Stimulated activated CD8-positive, alpha-beta memory T cell treated with anti-CD3 and anti-CD28 coated beads, Interleukin-7, amount 100 ng/mL, for 4 hours (primary cell): ENCODE data around the gene ERMARD.

Experiments
- DNase-seq, 2 donors: peaks; one replicate each; pipeline ENCODE4 v3.0.0-alpha.2; 2020; ENCODE audit warnings: low read depth in 2 of 2

Gene ERMARD

GRCh38 chr6:169751242-169752073, at the start of gene ERMARD, which contains the start of gene DYNLT2:
Gene ERMARD, plus strand, starts transcription at chr6:169751622. Its CDS starts 36 bp downstream, at chr6:169751658.
Gene DYNLT2, minus strand, starts transcription at chr6:169751572. Its CDS starts 114 bp downstream, at chr6:169751458.
- peak; percentile 87 to 93 for DNase-seq

- DNase-seq, result peak; percentile 98 to 99
Measured at GRCh38 chr6:169701954-169702839, 49.2 kb upstream of the ERMARD start, which contains the start of the genes C6orf120 and WDR27. Gene C6orf120, plus strand, starts transcription at chr6:169702126. Its CDS starts 334 bp downstream, at chr6:169702460. Gene WDR27, minus strand, starts transcription at chr6:169702029. Its CDS starts 13,024 bp downstream, at chr6:169689005.

- peak in 1 of 2 donors; percentile 26 for DNase-seq
Measured at GRCh38 chr6:169702840-169703246, 48.6 kb upstream of the ERMARD start.

- DNase-seq, result no peak
Measured at GRCh38 chr6:169707772-169708171, 43.6 kb upstream of the ERMARD start.

- DNase-seq, result no peak
Measured at GRCh38 chr6:169709293-169709692, 42.1 kb upstream of the ERMARD start.

- DNase-seq, result no peak
Measured at GRCh38 chr6:169710009-169710408, 41.4 kb upstream of the ERMARD start.

- DNase-seq, result no peak
Measured at GRCh38 chr6:169714178-169714577, 37.2 kb upstream of the ERMARD start.

GRCh38 chr6:169714595-169714994, 36.8 kb upstream of the ERMARD start:
- no peak for DNase-seq

- no peak for DNase-seq
Measured at GRCh38 chr6:169719117-169719516, 32.3 kb upstream of the ERMARD start.

- DNase-seq, result no peak
Measured at GRCh38 chr6:169720207-169720855, 31.1 kb upstream of the ERMARD start.

GRCh38 chr6:169722362-169723199, 28.8 kb upstream of the ERMARD start:
- DNase-seq, result no peak

- peak; percentile 43 to 70 for DNase-seq
Measured at GRCh38 chr6:169723200-169723909, 28.1 kb upstream of the ERMARD start.

- DNase-seq, result peak in 1 of 2 donors; percentile 40
Measured at GRCh38 chr6:169723991-169724493, 27.4 kb upstream of the ERMARD start.

GRCh38 chr6:169724494-169725124, 26.8 kb upstream of the ERMARD start, which contains the start of gene PHF10:
Gene PHF10, minus strand, starts transcription at chr6:169724500. Its CDS starts 569 bp downstream, at chr6:169723931.
- peak in 1 of 2 donors; percentile 75 for DNase-seq

GRCh38 chr6:169725125-169726048, 26.0 kb upstream of the ERMARD start:
- DNase-seq, result peak in 1 of 2 donors; percentile 3

- no peak for DNase-seq
Measured at GRCh38 chr6:169726049-169726400, 25.4 kb upstream of the ERMARD start.

- DNase-seq, result no peak
Measured at GRCh38 chr6:169726963-169727362, 24.5 kb upstream of the ERMARD start.

GRCh38 chr6:169729961-169730360, 21.5 kb upstream of the ERMARD start:
- DNase-seq, result no peak
